ENCODE data around the gene SETBP1. TPM values are rescaled to one million over a fixed set of nuclear protein-coding genes. Genes with fewer than 3 reads are reported as not detected.

Gene SETBP1
- total RNA-seq, 2 experiments from 2014 or later, result 25.2 to 30.3 TPM

DNA sequence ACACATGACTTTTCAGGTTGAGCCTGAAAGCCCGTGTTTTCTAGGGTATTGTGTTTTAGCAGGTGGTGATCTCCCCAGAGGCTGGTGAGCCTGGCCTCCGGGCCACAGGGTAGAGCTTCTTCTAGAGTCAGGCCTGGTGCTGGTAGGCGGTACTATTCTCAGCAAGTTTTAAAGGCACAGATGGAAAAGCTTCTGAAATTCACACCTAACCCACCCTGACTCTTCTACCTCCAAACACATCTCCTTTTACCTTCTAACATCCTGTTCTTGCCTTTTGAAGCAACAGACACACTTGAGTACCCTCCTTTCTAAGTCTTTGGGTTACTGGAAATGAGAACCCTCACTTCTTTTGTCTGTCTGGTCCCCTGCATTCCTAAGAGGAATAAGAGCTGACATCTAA is 191.1 kb downstream of the SETBP1 start:
- peaks cover 23% of the 10 kb centered on the region for H3K4me1 Mint-ChIP-seq
- CTCF ChIA-PET, result interaction anchor here (1.5 kb wide), 1 partner anchor 66 kb away, joined by 3 read pairs; no protein-coding TSS in a partner anchor
- peak overlapping the region; percentile 48 for H3K27ac Mint-ChIP-seq
- H3K36me3 Mint-ChIP-seq, result peaks cover 15% of the 10 kb centered on the region
- DNase-seq (no peak), ATAC-seq (peak; percentile 20)
- no peaks in the 10 kb centered on the region for H3K27me3 Mint-ChIP-seq
- no peaks in the 10 kb centered on the region for H3K9me3 Mint-ChIP-seq (ENCODE audit: low read depth)
- H3K4me3 Mint-ChIP-seq, result no peak overlapping the region

GRCh38 chr18:44876024-44876423 is 195.3 kb downstream of the SETBP1 start:
- H3K27ac Mint-ChIP-seq, result no peak overlapping the region
- ATAC-seq, result no peak
- H3K9me3 Mint-ChIP-seq (ENCODE audit: low read depth), result no peaks in the 10 kb centered on the region
- DNase-seq, result no peak
- H3K4me3 Mint-ChIP-seq, result no peak overlapping the region
- CTCF ChIA-PET, result no interaction called here
- peaks cover 11% of the 10 kb centered on the region for H3K4me1 Mint-ChIP-seq
- no peaks in the 10 kb centered on the region for H3K27me3 Mint-ChIP-seq
- H3K36me3 Mint-ChIP-seq, result peaks cover 20% of the 10 kb centered on the region

DNA sequence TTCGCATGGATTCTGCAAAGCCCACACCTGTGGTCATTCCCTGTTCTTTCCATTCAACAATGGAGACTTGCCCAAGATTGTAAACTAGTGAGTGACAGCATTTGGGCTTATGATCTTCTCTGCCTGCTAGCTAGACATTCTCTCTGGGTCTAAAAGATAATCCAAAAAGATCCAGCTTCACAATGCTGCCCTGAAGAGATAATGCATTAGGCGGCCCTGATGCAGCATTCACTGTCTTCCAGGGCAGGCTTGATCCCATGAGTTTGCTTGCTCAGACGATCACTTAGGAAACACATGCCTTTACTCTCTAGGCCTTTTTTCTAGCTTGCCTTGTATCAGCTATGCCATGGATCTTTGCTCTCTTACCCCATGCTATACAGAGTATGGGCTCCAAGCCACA is 196.1 kb downstream of the SETBP1 start:
- CTCF ChIA-PET, result no interaction called here
- peaks cover 4% of the 10 kb centered on the region for H3K4me1 Mint-ChIP-seq
- DNase-seq, result no peak
- ATAC-seq, result no peak
- H3K27me3 Mint-ChIP-seq, result no peaks in the 10 kb centered on the region
- H3K36me3 Mint-ChIP-seq, result peaks cover 20% of the 10 kb centered on the region
- H3K27ac Mint-ChIP-seq, result no peak overlapping the region
- H3K4me3 Mint-ChIP-seq, result no peak overlapping the region
- no peaks in the 10 kb centered on the region for H3K9me3 Mint-ChIP-seq (ENCODE audit: low read depth)

DNA sequence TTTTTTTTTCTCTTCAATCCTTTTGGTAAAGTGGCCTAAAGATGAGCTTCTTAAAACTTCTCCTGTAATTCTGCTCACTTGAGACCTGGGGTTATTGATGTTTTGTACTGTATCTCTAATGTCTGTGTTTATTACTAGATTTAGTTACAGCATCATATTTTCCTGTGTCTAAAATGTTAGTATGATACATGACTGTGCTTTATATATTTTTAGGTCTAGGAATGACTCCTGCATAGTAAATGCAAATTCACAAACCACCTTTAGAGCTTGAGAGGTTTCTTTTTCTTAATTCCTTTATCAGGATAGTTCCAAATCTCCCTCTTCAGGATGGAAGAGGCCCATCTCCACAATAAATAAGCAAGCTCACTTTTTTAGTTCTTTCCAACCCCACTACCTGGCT is 197.6 kb downstream of the SETBP1 start:
- peaks cover 13% of the 10 kb centered on the region for H3K36me3 Mint-ChIP-seq
- no peaks in the 10 kb centered on the region for H3K4me1 Mint-ChIP-seq
- CTCF ChIA-PET, result interaction anchor here (1.0 kb wide), 1 partner anchor 14 kb away, joined by 4 read pairs; no protein-coding TSS in a partner anchor
- no peaks in the 10 kb centered on the region for H3K9me3 Mint-ChIP-seq (ENCODE audit: low read depth)
- no peak for ATAC-seq
- no peak overlapping the region for H3K27ac Mint-ChIP-seq
- H3K4me3 Mint-ChIP-seq, result no peak overlapping the region
- no peaks in the 10 kb centered on the region for H3K27me3 Mint-ChIP-seq
- no peak for DNase-seq

- no peak for DNase-seq
- Mint-ChIP-seq H3K27ac (no peak overlapping the region), H3K27me3 (no peaks in the 10 kb centered on the region), H3K4me1 (no peaks in the 10 kb centered on the region), H3K4me3 (no peak overlapping the region), H3K36me3 (peaks cover 6% of the 10 kb centered on the region), H3K9me3 (ENCODE audit: low read depth) (no peaks in the 10 kb centered on the region)
- CTCF ChIA-PET, result no interaction called here
- ATAC-seq, result no peak
These were observed 199.5 kb downstream of the SETBP1 start for GRCh38 chr18:44880170-44880569.

DNA sequence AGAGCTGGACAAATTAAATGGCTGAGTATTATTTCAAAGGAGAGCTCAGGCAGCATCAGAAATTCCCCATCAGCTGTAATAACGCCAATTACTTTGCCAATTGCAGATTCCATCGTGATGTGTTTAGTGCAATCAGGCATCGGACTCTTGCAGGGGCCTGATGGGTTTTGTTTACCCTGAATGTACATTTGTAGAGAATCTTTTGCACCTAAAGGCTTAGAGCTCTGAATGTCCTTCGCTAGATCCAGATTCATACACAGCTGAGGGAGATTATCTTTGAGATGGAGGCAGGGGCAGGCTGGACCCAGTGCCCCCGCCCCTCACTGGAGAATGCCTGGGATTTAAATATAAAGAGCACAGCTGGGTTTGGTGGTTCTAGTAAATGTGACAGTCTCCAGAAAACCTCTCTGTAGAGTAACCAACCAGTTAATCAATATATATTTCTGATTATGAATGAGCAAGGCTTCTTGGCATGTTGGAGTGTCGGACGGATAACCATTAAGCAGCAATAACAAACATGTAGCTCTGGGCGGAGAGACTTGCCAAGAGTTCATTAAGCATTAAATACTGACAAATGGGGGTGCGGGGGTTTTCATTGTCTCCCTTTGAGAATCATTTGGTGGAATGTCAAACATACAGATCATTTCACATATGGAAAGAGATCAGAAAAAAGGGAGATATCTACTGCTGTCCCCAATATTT is 200.9 kb downstream of the SETBP1 start:
- ATAC-seq, result no peak
- no peak overlapping the region for H3K27ac Mint-ChIP-seq
- peaks cover 8% of the 10 kb centered on the region for H3K36me3 Mint-ChIP-seq
- CTCF ChIA-PET, result no interaction called here
- no peaks in the 10 kb centered on the region for H3K27me3 Mint-ChIP-seq
- no peak for DNase-seq
- H3K4me3 Mint-ChIP-seq, result no peak overlapping the region
- H3K9me3 Mint-ChIP-seq (ENCODE audit: low read depth), result no peaks in the 10 kb centered on the region
- no peaks in the 10 kb centered on the region for H3K4me1 Mint-ChIP-seq

DNA sequence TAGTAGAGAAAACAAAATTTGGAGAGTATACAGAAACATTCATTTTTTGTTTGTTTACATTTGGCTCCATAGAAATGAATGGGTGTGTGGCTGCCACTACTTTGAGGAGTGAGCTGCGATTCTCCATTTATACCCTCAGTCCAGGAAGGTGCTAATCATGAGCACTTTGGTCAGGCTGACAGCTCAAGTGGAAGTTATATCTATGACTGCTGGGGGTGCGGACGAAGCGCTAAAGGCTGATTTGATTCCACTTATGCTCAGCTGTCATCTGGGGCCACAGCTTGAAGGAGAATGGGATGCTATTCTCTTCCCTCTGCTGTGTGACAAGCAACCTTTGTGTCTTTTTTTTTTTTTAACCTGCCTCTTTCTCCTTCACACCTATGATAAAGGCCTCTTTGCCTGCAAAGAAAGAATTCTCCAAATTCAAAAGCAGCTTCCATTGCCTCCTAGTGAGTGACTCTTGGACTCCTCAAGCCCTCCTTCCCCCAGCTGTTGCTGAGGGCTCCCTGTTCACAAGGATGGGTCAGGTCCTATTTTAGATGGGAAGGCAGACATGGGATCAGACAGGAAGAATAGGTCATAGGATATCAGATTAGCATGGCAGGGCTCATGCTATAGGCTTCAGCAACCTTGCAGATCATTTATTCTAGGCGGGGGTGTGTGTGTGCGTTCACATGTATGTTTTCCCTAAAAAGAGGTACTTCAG is 201.6 kb downstream of the SETBP1 start:
- Mint-ChIP-seq H3K27ac (no peak overlapping the region), H3K36me3 (peaks cover 8% of the 10 kb centered on the region)
- CTCF ChIA-PET, result no interaction called here

DNA sequence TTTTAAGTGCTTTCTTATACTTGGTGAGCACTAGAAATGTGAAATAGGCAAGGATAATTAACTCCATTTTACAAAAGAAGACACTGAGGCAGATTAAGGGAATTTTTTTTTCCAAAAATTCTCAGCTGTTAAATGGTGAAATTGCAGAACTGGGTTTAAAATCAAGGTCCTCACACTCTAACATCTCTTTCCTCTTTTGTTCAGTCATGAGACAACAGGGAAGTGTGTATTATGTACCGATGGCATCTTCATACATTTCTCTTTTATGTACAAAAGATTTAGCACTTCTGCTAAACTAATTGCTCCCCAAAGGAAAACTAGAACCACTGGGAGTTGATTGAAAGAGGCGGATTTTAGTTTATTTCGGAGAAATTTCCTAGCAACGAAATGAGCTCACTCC is 203.0 kb downstream of the SETBP1 start:
- DNase-seq, result no peak
- ATAC-seq, result no peak
- no peak overlapping the region for H3K4me3 Mint-ChIP-seq
- H3K4me1 Mint-ChIP-seq, result peaks cover 13% of the 10 kb centered on the region
- no peak overlapping the region for H3K27ac Mint-ChIP-seq
- H3K9me3 Mint-ChIP-seq (ENCODE audit: low read depth), result no peaks in the 10 kb centered on the region
- no peaks in the 10 kb centered on the region for H3K27me3 Mint-ChIP-seq
- CTCF ChIA-PET, result no interaction called here
- peaks cover 9% of the 10 kb centered on the region for H3K36me3 Mint-ChIP-seq

More for the DNA sequence above, 201.6 kb downstream of the SETBP1 start:
- no peaks in the 10 kb centered on the region for H3K27me3 Mint-ChIP-seq
- no peaks in the 10 kb centered on the region for H3K9me3 Mint-ChIP-seq (ENCODE audit: low read depth)
- ATAC-seq (no peak), DNase-seq (no peak)
- H3K4me3 Mint-ChIP-seq, result no peak overlapping the region
- peaks cover 6% of the 10 kb centered on the region for H3K4me1 Mint-ChIP-seq

- H3K36me3 Mint-ChIP-seq, result peaks cover 8% of the 10 kb centered on the region
- no peak overlapping the region for H3K4me3 Mint-ChIP-seq
- CTCF ChIA-PET, result no interaction called here
- H3K4me1 Mint-ChIP-seq, result peaks cover 14% of the 10 kb centered on the region
- H3K9me3 Mint-ChIP-seq (ENCODE audit: low read depth), result no peaks in the 10 kb centered on the region
- no peak overlapping the region for H3K27ac Mint-ChIP-seq
- ATAC-seq (no peak), DNase-seq (no peak)
- no peaks in the 10 kb centered on the region for H3K27me3 Mint-ChIP-seq
These were observed 203.7 kb downstream of the SETBP1 start for GRCh38 chr18:44884431-44884830.

DNA sequence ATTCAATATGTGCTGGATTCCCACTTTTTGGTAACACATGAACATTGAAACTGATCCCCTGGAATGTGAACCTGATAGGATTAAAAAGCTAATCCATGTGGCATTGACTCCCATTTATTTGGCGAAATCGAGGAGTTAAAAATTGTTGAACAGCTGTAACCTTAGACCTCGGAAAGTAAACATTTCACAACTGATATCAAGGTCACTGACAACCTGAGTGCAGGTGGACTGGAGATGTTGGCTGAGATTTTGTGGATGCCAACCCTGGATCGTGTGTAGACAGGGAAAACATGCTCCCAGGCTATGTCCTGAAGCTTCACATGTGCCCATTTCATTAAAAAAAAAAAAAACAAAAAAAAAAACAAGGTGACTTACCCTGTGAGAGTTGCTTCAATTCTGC is 204.8 kb downstream of the SETBP1 start:
- H3K4me3 Mint-ChIP-seq, result no peak overlapping the region
- ATAC-seq (no peak), DNase-seq (no peak)
- H3K27ac Mint-ChIP-seq, result no peak overlapping the region
- no peaks in the 10 kb centered on the region for H3K9me3 Mint-ChIP-seq (ENCODE audit: low read depth)
- H3K36me3 Mint-ChIP-seq, result peaks cover 9% of the 10 kb centered on the region
- CTCF ChIA-PET, result interaction anchor here (1.2 kb wide), 1 partner anchor 17 kb away, joined by 3 read pairs; no protein-coding TSS in a partner anchor
- peaks cover 14% of the 10 kb centered on the region for H3K4me1 Mint-ChIP-seq
- no peaks in the 10 kb centered on the region for H3K27me3 Mint-ChIP-seq

- DNase-seq (peak; percentile 50), ATAC-seq (peak; percentile 93)
- Mint-ChIP-seq H3K9me3 (ENCODE audit: low read depth) (peaks cover 4% of the 10 kb centered on the region), H3K27ac (no peak overlapping the region), H3K4me3 (no peak overlapping the region), H3K36me3 (peaks cover 26% of the 10 kb centered on the region), H3K27me3 (no peaks in the 10 kb centered on the region), H3K4me1 (peaks cover 14% of the 10 kb centered on the region)
- CTCF ChIA-PET, result interaction anchor here (1.0 kb wide), 1 partner anchor 161 kb away, joined by 3 read pairs; no protein-coding TSS in a partner anchor
These were observed 206.5 kb downstream of the SETBP1 start for GRCh38 chr18:44887227-44887631.

DNA sequence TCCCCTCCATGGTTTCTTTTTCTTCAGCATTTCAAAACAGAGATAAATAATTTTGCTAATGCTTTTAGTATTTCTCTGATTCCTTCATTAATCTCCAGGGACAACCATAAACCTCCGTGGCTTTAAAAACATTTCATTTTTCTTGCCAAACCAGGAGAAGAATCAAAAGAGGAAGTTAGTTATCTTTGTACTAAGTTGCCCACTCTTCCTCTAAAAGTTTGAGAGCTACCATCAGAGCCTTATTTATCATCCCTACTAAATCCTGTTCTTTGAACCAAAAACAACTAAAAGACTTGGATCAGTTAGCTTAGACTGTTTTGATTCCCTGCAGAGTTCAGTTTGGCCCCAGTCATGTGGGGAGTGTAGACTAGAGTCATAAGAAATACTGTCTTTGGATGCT is 208.4 kb downstream of the SETBP1 start:
- Mint-ChIP-seq H3K4me1 (peaks cover 29% of the 10 kb centered on the region), H3K4me3 (no peak overlapping the region), H3K9me3 (ENCODE audit: low read depth) (peaks cover 4% of the 10 kb centered on the region), H3K36me3 (peaks cover 36% of the 10 kb centered on the region), H3K27ac (no peak overlapping the region), H3K27me3 (no peaks in the 10 kb centered on the region)
- CTCF ChIA-PET, result interaction anchor here (1.9 kb wide), 1 partner anchor 210 kb away, joined by 8 read pairs; no protein-coding TSS in a partner anchor
- ATAC-seq, result no peak
- no peak for DNase-seq

DNA sequence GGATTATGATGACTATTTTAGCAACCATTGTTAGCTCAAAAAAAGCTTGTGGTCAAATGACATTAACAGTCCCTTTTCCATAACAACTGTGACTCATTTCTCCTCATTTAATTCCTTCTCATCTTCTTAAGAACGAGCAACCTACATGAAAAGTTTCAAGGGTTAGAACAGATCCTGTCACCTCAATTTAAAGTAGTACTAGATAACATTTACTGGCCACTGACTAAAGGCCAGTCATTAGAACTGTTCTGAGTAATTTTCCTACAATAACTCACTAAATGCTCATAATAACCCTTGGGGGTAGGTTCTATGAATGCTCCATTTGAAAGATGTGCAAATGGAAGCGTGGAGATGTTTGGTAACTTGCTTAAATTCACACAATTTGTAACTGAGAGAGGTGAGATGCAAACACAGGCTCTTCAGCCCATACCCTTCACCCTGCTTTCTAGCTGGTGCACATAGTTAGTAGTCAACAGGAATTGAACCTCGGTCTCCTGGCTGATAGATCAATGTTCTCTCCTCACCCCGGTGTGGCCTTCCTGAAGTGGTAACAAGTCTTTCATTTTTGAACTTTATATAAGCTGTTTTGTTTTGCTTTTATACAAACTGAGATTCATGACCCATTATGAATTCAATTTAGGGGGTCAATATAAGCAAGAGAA is 212.5 kb downstream of the SETBP1 start:
- H3K4me1 Mint-ChIP-seq, result peaks cover 37% of the 10 kb centered on the region
- no peak overlapping the region for H3K4me3 Mint-ChIP-seq
- no peaks in the 10 kb centered on the region for H3K27me3 Mint-ChIP-seq
- ATAC-seq (peak; percentile 49), DNase-seq (no peak)
- peak overlapping the region; percentile 67 for H3K27ac Mint-ChIP-seq
- peaks cover 41% of the 10 kb centered on the region for H3K36me3 Mint-ChIP-seq
- CTCF ChIA-PET, result interaction anchor here (0.9 to 2.8 kb wide), 5 partner anchors 10 to 213 kb away, joined by 3 to 8 read pairs (median 3); partner anchors contain the start of gene SETBP1
- H3K9me3 Mint-ChIP-seq (ENCODE audit: low read depth), result peaks cover 4% of the 10 kb centered on the region

Data from activated CD8-positive, alpha-beta memory T cell treated with anti-CD3 and anti-CD28 coated beads, Interleukin-2, amount 10 ng/mL, durations not matched to agents 7 days and 5 days (primary cell).